HG03460 (cell line): ENCODE results near the gene EFCAB12.

Experiments used
- ATAC-seq: cut with Tn5 transposase; IDR thresholded peaks from one replicate; pipeline ENCODE4 v1.9.1; 2021; ENCODE audit not compliant: unreplicated experiment

The EFCAB12 gene

GRCh38 chr3:129428376-129429079 is at the start of gene EFCAB12:
Gene EFCAB12, minus strand, starts transcription at chr3:129428636. Its CDS starts 148 bp downstream, at chr3:129428488.
- peak; percentile 90 for ATAC-seq

GRCh38 chr3:129476586-129476985 is 48.1 kb upstream of the EFCAB12 start:
- ATAC-seq: no peak

- no peak for ATAC-seq
Measured at GRCh38 chr3:129475863-129476262, 47.4 kb upstream of the EFCAB12 start.

- no peak for ATAC-seq
Measured at GRCh38 chr3:129474984-129475804, 46.8 kb upstream of the EFCAB12 start.

GRCh38 chr3:129473769-129474152 is 45.3 kb upstream of the EFCAB12 start:
- ATAC-seq: no peak

GRCh38 chr3:129473067-129473768 is 44.8 kb upstream of the EFCAB12 start:
- ATAC-seq: no peak

GRCh38 chr3:129470861-129471260 is 42.4 kb upstream of the EFCAB12 start:
- ATAC-seq: no peak

- no peak for ATAC-seq
Measured at GRCh38 chr3:129469026-129469425, 40.6 kb upstream of the EFCAB12 start.

GRCh38 chr3:129467932-129468331 is 39.5 kb upstream of the EFCAB12 start:
- ATAC-seq: no peak

GRCh38 chr3:129463716-129464115 is 35.3 kb upstream of the EFCAB12 start:
- no peak for ATAC-seq

- no peak for ATAC-seq
Measured at GRCh38 chr3:129463094-129463493, 34.7 kb upstream of the EFCAB12 start.

- no peak for ATAC-seq
Measured at GRCh38 chr3:129462361-129462968, 34.0 kb upstream of the EFCAB12 start.

- ATAC-seq: no peak
Measured at GRCh38 chr3:129461461-129462146, 33.2 kb upstream of the EFCAB12 start.

GRCh38 chr3:129461022-129461421 is 32.6 kb upstream of the EFCAB12 start:
- no peak for ATAC-seq

GRCh38 chr3:129460572-129460971 is 32.1 kb upstream of the EFCAB12 start:
- ATAC-seq: no peak

- no peak for ATAC-seq
Measured at GRCh38 chr3:129460155-129460554, 31.7 kb upstream of the EFCAB12 start.

- ATAC-seq: no peak
Measured at GRCh38 chr3:129453732-129454131, 25.3 kb upstream of the EFCAB12 start.

- ATAC-seq: no peak
Measured at GRCh38 chr3:129449279-129450115, 21.1 kb upstream of the EFCAB12 start.

- no peak for ATAC-seq
Measured at GRCh38 chr3:129448186-129448895, 19.9 kb upstream of the EFCAB12 start.
